Calu3 (cell line): Measurements from ENCODE around the gene LTK. TPM values are rescaled to one million over a fixed set of nuclear protein-coding genes. Genes with fewer than 3 reads are reported as not detected.

Experiments
- BruUV-seq: library from RNA; stranded (reverse); fragments of 400-500 nt; replicated peaks from 2 replicates; lab custom pipeline; 2021; lab: Mats Ljungman, UMichigan
- CTCF ChIA-PET: fragments of 300-600 bp; sonication (Branson Sonifier 250); formaldehyde crosslinking; loops from one replicate; lab custom pipeline; 2022; ENCODE audit warnings: antibody characterized with exemption; lab: Charles Lee
- DNase-seq: peaks from one replicate; pipeline ENCODE4 v3.0.0; 2022
- H3K27ac Mint-ChIP-seq: one replicate; pipeline ENCODE4 v1.8.0; 2022; ENCODE audit warnings: mixed read lengths; ENCODE audit not compliant: unreplicated experiment
- H3K27me3 Mint-ChIP-seq: one replicate; pipeline ENCODE4 v1.8.0; 2022; ENCODE audit warnings: mixed read lengths; ENCODE audit not compliant: unreplicated experiment
- H3K36me3 Mint-ChIP-seq: one replicate; pipeline ENCODE4 v1.8.0; 2022; ENCODE audit warnings: mild to moderate bottlenecking, moderate library complexity, mixed read lengths; ENCODE audit not compliant: insufficient read depth, unreplicated experiment
- H3K4me1 Mint-ChIP-seq: one replicate; pipeline ENCODE4 v1.8.0; 2022; ENCODE audit warnings: mild to moderate bottlenecking, low read depth, mixed read lengths; ENCODE audit not compliant: unreplicated experiment
- H3K4me3 Mint-ChIP-seq: one replicate; pipeline ENCODE4 v1.8.0; 2022; ENCODE audit warnings: mild to moderate bottlenecking, low read depth, moderate library complexity, mixed read lengths; ENCODE audit not compliant: unreplicated experiment
- H3K9me3 Mint-ChIP-seq: one replicate; pipeline ENCODE4 v1.8.0; 2022; ENCODE audit warnings: low read depth, mixed read lengths; ENCODE audit not compliant: unreplicated experiment
- CTCF ChIP-seq: fragments of 200-600 bp; IDR thresholded peaks from one replicate; pipeline ENCODE4 v1.8.0; 2022; ENCODE audit warnings: antibody characterized with exemption; ENCODE audit not compliant: unreplicated experiment
- intact Hi-C: fragments of 100-400 bp; cut with micrococcal nuclease; formaldehyde crosslinking; loops from one replicate; pipeline ENCODE4 v1.10.0; 2022; ENCODE audit not compliant: unreplicated experiment
- total RNA-seq: library from RNA; stranded (reverse); gene quantifications from 2 replicates; pipeline ENCODE4 v1.2.3, GENCODE V29; 2022

Gene LTK
- total RNA-seq, 1 experiment from 2014 or later: 0.24 TPM

- no peaks in the 10 kb centered on the region for H3K9me3 Mint-ChIP-seq
- peaks cover 18% of the 10 kb centered on the region for H3K36me3 Mint-ChIP-seq
- no peaks in the 10 kb centered on the region for H3K4me1 Mint-ChIP-seq
- no peak for TF ChIP-seq CTCF
- intact Hi-C loops: no loop called here
- no peaks in the 10 kb centered on the region for H3K27me3 Mint-ChIP-seq
- H3K27ac Mint-ChIP-seq: peak overlapping the region; percentile 66
- BruUV-seq: no TSS peak
- CTCF ChIA-PET: interaction anchor here (0.6 kb wide), 1 partner anchor 722 kb away, joined by 3 read pairs; no protein-coding TSS in a partner anchor
- H3K4me3 Mint-ChIP-seq: peak overlapping the region; percentile 77
- no peak for DNase-seq
Observed at GRCh38 chr15:41544650-41545015, 31.0 kb upstream of the LTK start.

GRCh38 chr15:41543521-41543870 is 29.9 kb upstream of the LTK start:
- no peak for DNase-seq
- Mint-ChIP-seq H3K27me3 (no peaks in the 10 kb centered on the region), H3K4me1 (no peaks in the 10 kb centered on the region), H3K4me3 (peak overlapping the region; percentile 77), H3K9me3 (no peaks in the 10 kb centered on the region), H3K36me3 (peaks cover 18% of the 10 kb centered on the region), H3K27ac (peak overlapping the region; percentile 66)
- intact Hi-C loops: no loop called here
- TF ChIP-seq CTCF: no peak
- CTCF ChIA-PET: no interaction called here
- no TSS peak for BruUV-seq

- CTCF ChIA-PET: no interaction called here
Observed at GRCh38 chr15:41536866-41537265, 23.2 kb upstream of the LTK start.

GRCh38 chr15:41535544-41535943 is 21.9 kb upstream of the LTK start:
- no peak overlapping the region for H3K27ac Mint-ChIP-seq
- no peak for TF ChIP-seq CTCF
- no peaks in the 10 kb centered on the region for H3K4me1 Mint-ChIP-seq
- no TSS peak for BruUV-seq
- H3K9me3 Mint-ChIP-seq: no peaks in the 10 kb centered on the region
- H3K36me3 Mint-ChIP-seq: no peaks in the 10 kb centered on the region
- intact Hi-C loops: no loop called here
- CTCF ChIA-PET: no interaction called here
- no peak overlapping the region for H3K4me3 Mint-ChIP-seq
- no peak for DNase-seq
- H3K27me3 Mint-ChIP-seq: no peaks in the 10 kb centered on the region

More at GRCh38 chr15:41536866-41537265, 23.2 kb upstream of the LTK start:
- Mint-ChIP-seq H3K9me3 (no peaks in the 10 kb centered on the region), H3K27ac (no peak overlapping the region), H3K27me3 (no peaks in the 10 kb centered on the region), H3K4me1 (no peaks in the 10 kb centered on the region), H3K4me3 (no peak overlapping the region), H3K36me3 (no peaks in the 10 kb centered on the region)
- intact Hi-C loops: no loop called here
- no peak for TF ChIP-seq CTCF
- DNase-seq: no peak
- no TSS peak for BruUV-seq
